NT2/D1 (cell line): ENCODE results near the gene AOPEP.

ENCODE experiments used
- SUZ12 ChIP-seq: IDR thresholded peaks from 2 replicates; pipeline ENCODE4 v1.6.1; 2011; ENCODE audit not compliant: insufficient read length, insufficient read depth; ENCODE audit errors: extremely low read depth
- YY1 ChIP-seq: IDR thresholded peaks from 2 replicates; pipeline ENCODE4 v1.6.1; 2011; ENCODE audit not compliant: insufficient read length, insufficient read depth
- ZNF274 ChIP-seq: IDR thresholded peaks from 2 replicates; pipeline ENCODE4 v1.6.1; 2011; ENCODE audit warnings: mild to moderate bottlenecking, low read depth, low read length

- TF ChIP-seq ZNF274 (no peak), SUZ12 (no peak), YY1 (no peak)
Measured at GRCh38 chr9:94993160-94993820, 266.8 kb downstream of the AOPEP start.
